Activated naive CD8-positive, alpha-beta T cell treated with anti-CD3 and anti-CD28 coated beads for 36 hours (primary cell): ENCODE measurements around the gene DEF6. TPM values are rescaled to one million over a fixed set of nuclear protein-coding genes. Genes with fewer than 3 reads are reported as not detected.
"Not testable (repeated sequence)": the region's sequence is repeated elsewhere in the genome, so short reads cannot be mapped to it uniquely, and the experiment has no call there.

Experiments
- DNase-seq: peaks from one replicate; pipeline ENCODE4 v3.0.0; 2021
- H3K27ac Mint-ChIP-seq: one replicate; pipeline ENCODE4 v1.8.0; 2022; ENCODE audit warnings: mild to moderate bottlenecking, moderate library complexity, mixed read lengths
- H3K27me3 Mint-ChIP-seq: one replicate; pipeline ENCODE4 v1.8.0; 2022; ENCODE audit warnings: mild to moderate bottlenecking, mixed read lengths
- H3K36me3 Mint-ChIP-seq: one replicate; pipeline ENCODE4 v1.8.0; 2021; ENCODE audit warnings: mild to moderate bottlenecking, mixed read lengths
- H3K4me1 Mint-ChIP-seq: one replicate; pipeline ENCODE4 v1.8.0; 2021; ENCODE audit warnings: mixed read lengths
- H3K4me3 Mint-ChIP-seq: one replicate; pipeline ENCODE4 v1.8.0; 2022; ENCODE audit warnings: mild to moderate bottlenecking, moderate library complexity, mixed read lengths
- H3K9me3 Mint-ChIP-seq: one replicate; pipeline ENCODE4 v1.8.0; 2022; ENCODE audit warnings: mixed read lengths
- total RNA-seq, 2 experiments: library from RNA; stranded (reverse); gene quantifications; one replicate each; pipeline ENCODE4 v1.2.3, GENCODE V29; 2021

Gene DEF6
- total RNA-seq, 2 experiments from 2014 or later, result 74.3 to 75.7 TPM

- H3K27ac Mint-ChIP-seq, result peak overlapping the region; percentile 95
Measured at GRCh38 chr6:35312076-35312800, 14.6 kb downstream of the DEF6 start.

GRCh38 chr6:35312807-35313206, 15.2 kb downstream of the DEF6 start:
- no peak for DNase-seq
- no peak overlapping the region for H3K4me3 Mint-ChIP-seq
- peak overlapping the region; percentile 95 for H3K27ac Mint-ChIP-seq
- H3K4me1 Mint-ChIP-seq, result peaks cover 73% of the 10 kb centered on the region
- H3K9me3 Mint-ChIP-seq, result no peaks in the 10 kb centered on the region
- H3K27me3 Mint-ChIP-seq, result no peaks in the 10 kb centered on the region
- H3K36me3 Mint-ChIP-seq, result peaks cover 66% of the 10 kb centered on the region

More at GRCh38 chr6:35312076-35312800, 14.6 kb downstream of the DEF6 start:
- H3K9me3 Mint-ChIP-seq, result no peaks in the 10 kb centered on the region
- H3K4me3 Mint-ChIP-seq, result peak overlapping the region; percentile 60
- H3K4me1 Mint-ChIP-seq, result peaks cover 78% of the 10 kb centered on the region
- peaks cover 64% of the 10 kb centered on the region for H3K36me3 Mint-ChIP-seq
- H3K27me3 Mint-ChIP-seq, result no peaks in the 10 kb centered on the region
- DNase-seq, result no peak

GRCh38 chr6:35317483-35318195, 20.0 kb downstream of the DEF6 start:
- Mint-ChIP-seq H3K4me3 (no peak overlapping the region), H3K9me3 (no peaks in the 10 kb centered on the region), H3K4me1 (peaks cover 33% of the 10 kb centered on the region), H3K36me3 (peaks cover 52% of the 10 kb centered on the region), H3K27ac (no peak overlapping the region), H3K27me3 (no peaks in the 10 kb centered on the region)
- DNase-seq, result no peak

- peaks cover 50% of the 10 kb centered on the region for H3K36me3 Mint-ChIP-seq
- no peak overlapping the region for H3K27ac Mint-ChIP-seq
- H3K9me3 Mint-ChIP-seq, result no peaks in the 10 kb centered on the region
- no peak overlapping the region for H3K4me3 Mint-ChIP-seq
- no peak for DNase-seq
- peaks cover 27% of the 10 kb centered on the region for H3K4me1 Mint-ChIP-seq
- no peaks in the 10 kb centered on the region for H3K27me3 Mint-ChIP-seq
Measured at GRCh38 chr6:35318196-35319171, 20.9 kb downstream of the DEF6 start.

- Mint-ChIP-seq H3K4me3 (no peak overlapping the region), H3K36me3 (peaks cover 46% of the 10 kb centered on the region), H3K9me3 (no peaks in the 10 kb centered on the region), H3K4me1 (peaks cover 18% of the 10 kb centered on the region), H3K27ac (no peak overlapping the region), H3K27me3 (no peaks in the 10 kb centered on the region)
- no peak for DNase-seq
Measured at GRCh38 chr6:35319346-35320030, 21.9 kb downstream of the DEF6 start.

GRCh38 chr6:35320031-35320410, 22.4 kb downstream of the DEF6 start:
- Mint-ChIP-seq H3K27me3 (no peaks in the 10 kb centered on the region), H3K36me3 (peaks cover 41% of the 10 kb centered on the region), H3K9me3 (no peaks in the 10 kb centered on the region), H3K4me3 (no peak overlapping the region), H3K4me1 (peaks cover 13% of the 10 kb centered on the region), H3K27ac (no peak overlapping the region)
- no peak for DNase-seq

- no peak overlapping the region for H3K4me3 Mint-ChIP-seq
- H3K27me3 Mint-ChIP-seq, result no peaks in the 10 kb centered on the region
- H3K9me3 Mint-ChIP-seq, result no peaks in the 10 kb centered on the region
- no peak for DNase-seq
- H3K4me1 Mint-ChIP-seq, result peaks cover 7% of the 10 kb centered on the region
- peaks cover 34% of the 10 kb centered on the region for H3K36me3 Mint-ChIP-seq
- H3K27ac Mint-ChIP-seq, result peak overlapping the region; percentile 45
Measured at GRCh38 chr6:35321091-35321490, 23.5 kb downstream of the DEF6 start.

GRCh38 chr6:35327349-35328027, 29.9 kb downstream of the DEF6 start:
- Mint-ChIP-seq H3K27ac (peak overlapping the region; percentile 83), H3K27me3 (no peaks in the 10 kb centered on the region), H3K9me3 (peaks cover 3% of the 10 kb centered on the region), H3K36me3 (peaks cover 17% of the 10 kb centered on the region), H3K4me1 (peaks cover 18% of the 10 kb centered on the region), H3K4me3 (no peak overlapping the region)
- peak; percentile 72 for DNase-seq

- Mint-ChIP-seq H3K4me3 (no peak overlapping the region), H3K9me3 (peaks cover 3% of the 10 kb centered on the region), H3K4me1 (peaks cover 21% of the 10 kb centered on the region), H3K27me3 (no peaks in the 10 kb centered on the region), H3K27ac (peak overlapping the region; percentile 78), H3K36me3 (peaks cover 16% of the 10 kb centered on the region)
- no peak for DNase-seq
Measured at GRCh38 chr6:35328108-35328723, 30.6 kb downstream of the DEF6 start.

- H3K27me3 Mint-ChIP-seq, DNase-seq, H3K4me3 Mint-ChIP-seq, H3K27ac Mint-ChIP-seq, H3K9me3 Mint-ChIP-seq: not testable (repeated sequence)
- peaks cover 16% of the 10 kb centered on the region for H3K36me3 Mint-ChIP-seq
- H3K4me1 Mint-ChIP-seq, result peaks cover 21% of the 10 kb centered on the region
Measured at GRCh38 chr6:35328965-35329364, 31.3 kb downstream of the DEF6 start.

GRCh38 chr6:35330541-35331119, 33.0 kb downstream of the DEF6 start:
- no peak overlapping the region for H3K4me3 Mint-ChIP-seq
- DNase-seq, result no peak
- H3K4me1 Mint-ChIP-seq, result peaks cover 21% of the 10 kb centered on the region
- no peaks in the 10 kb centered on the region for H3K27me3 Mint-ChIP-seq
- H3K36me3 Mint-ChIP-seq, result peaks cover 16% of the 10 kb centered on the region
- H3K9me3 Mint-ChIP-seq, result peaks cover 10% of the 10 kb centered on the region
- H3K27ac Mint-ChIP-seq, result no peak overlapping the region

GRCh38 chr6:35332074-35332887, 34.7 kb downstream of the DEF6 start:
- H3K4me3 Mint-ChIP-seq, H3K27ac Mint-ChIP-seq, H3K27me3 Mint-ChIP-seq: not testable (repeated sequence)
- H3K4me1 Mint-ChIP-seq, result peaks cover 20% of the 10 kb centered on the region
- peaks cover 14% of the 10 kb centered on the region for H3K9me3 Mint-ChIP-seq
- DNase-seq, result peak; percentile 22
- peaks cover 16% of the 10 kb centered on the region for H3K36me3 Mint-ChIP-seq

- no peak for DNase-seq
- peaks cover 2% of the 10 kb centered on the region for H3K9me3 Mint-ChIP-seq
- peaks cover 36% of the 10 kb centered on the region for H3K4me1 Mint-ChIP-seq
- peaks cover 22% of the 10 kb centered on the region for H3K36me3 Mint-ChIP-seq
- no peak overlapping the region for H3K27ac Mint-ChIP-seq
- no peaks in the 10 kb centered on the region for H3K27me3 Mint-ChIP-seq
- no peak overlapping the region for H3K4me3 Mint-ChIP-seq
Measured at GRCh38 chr6:35341557-35341956, 43.9 kb downstream of the DEF6 start.
